LNCaP clone FGC (cell line): ENCODE results near the gene TADA2A.

ENCODE experiments used
- DNase-seq: peaks from one replicate; pipeline ENCODE4 v3.0.0-alpha.2; 2011; ENCODE audit warnings: low read depth
- H3K4me3 ChIP-seq: 2 replicates; pipeline ENCODE4 v1.5.1; 2011; ENCODE audit warnings: mild to moderate bottlenecking, low read depth, low read length, control low read depth
- CTCF ChIP-seq: IDR thresholded peaks from 2 replicates; pipeline ENCODE4 v1.5.1; 2012; ENCODE audit warnings: mild to moderate bottlenecking; ENCODE audit not compliant: control insufficient read depth, insufficient read depth; ENCODE audit errors: extremely low read depth

TADA2A gene

GRCh38 chr17:37476431-37477120 lies 69.9 kb downstream of the TADA2A start:
- no peak overlapping the region for H3K4me3 ChIP-seq
- TF ChIP-seq CTCF, result no peak
- peak; percentile 80 for DNase-seq

- no peak for DNase-seq
- H3K4me3 ChIP-seq, result no peak overlapping the region
- no peak for TF ChIP-seq CTCF
These were observed 71.5 kb downstream of the TADA2A start for GRCh38 chr17:37478187-37478586.

- H3K4me3 ChIP-seq, result no peak overlapping the region
- no peak for TF ChIP-seq CTCF
- DNase-seq, result no peak
These were observed 72.3 kb downstream of the TADA2A start for GRCh38 chr17:37479025-37479424.

GRCh38 chr17:37480427-37480826 lies 73.7 kb downstream of the TADA2A start:
- TF ChIP-seq CTCF, result no peak
- no peak overlapping the region for H3K4me3 ChIP-seq
- no peak for DNase-seq

- no peak overlapping the region for H3K4me3 ChIP-seq
- no peak for TF ChIP-seq CTCF
- DNase-seq, result no peak
These were observed 74.4 kb downstream of the TADA2A start for GRCh38 chr17:37481001-37481665.

GRCh38 chr17:37483311-37484039 lies 76.8 kb downstream of the TADA2A start:
- TF ChIP-seq CTCF, result no peak
- DNase-seq, result no peak
- no peak overlapping the region for H3K4me3 ChIP-seq
